DOHH2 (cell line): Measurements from ENCODE around the gene CRTAC1.

Experiments
- H3F3A ChIP-seq: fragments of 200-600 bp; sonication (generic), shearing (Covaris generic); 2 replicates; pipeline ENCODE4 v1.6.0; 2016; ENCODE audit warnings: antibody characterized with exemption, mild to moderate bottlenecking; ENCODE audit not compliant: control insufficient read depth, insufficient read depth
- H3K27ac ChIP-seq: fragments of 200-600 bp; sonication (generic); 2 replicates; pipeline ENCODE4 v1.5.1; 2014; ENCODE audit warnings: low read depth, mild to moderate bottlenecking, low read length, moderate library complexity
- H3K27me3 ChIP-seq: fragments of 200-600 bp; sonication (generic); 2 replicates; pipeline ENCODE4 v1.6.1; 2014; ENCODE audit warnings: mild to moderate bottlenecking, low read length, mixed read lengths; ENCODE audit not compliant: control insufficient read depth
- H3K36me3 ChIP-seq: fragments of 200-600 bp; sonication (generic); 2 replicates; pipeline ENCODE4 v1.6.1; 2014; ENCODE audit warnings: mild to moderate bottlenecking, low read length, moderate library complexity, mixed read lengths; ENCODE audit not compliant: control insufficient read depth
- H3K4me1 ChIP-seq: fragments of 200-600 bp; sonication (generic); 2 replicates; pipeline ENCODE4 v1.6.1; 2014; ENCODE audit warnings: mild to moderate bottlenecking, low read length, mixed read lengths; ENCODE audit not compliant: control insufficient read depth
- H3K4me2 ChIP-seq: fragments of 200-600 bp; sonication (generic); 2 replicates; pipeline ENCODE4 v1.6.0; 2014; ENCODE audit warnings: mild to moderate bottlenecking, low read length, moderate library complexity
- H3K4me3 ChIP-seq: fragments of 200-600 bp; sonication (generic); 2 replicates; pipeline ENCODE4 v1.5.1; 2014; ENCODE audit warnings: mild to moderate bottlenecking, low read length, mixed read lengths
- H3K79me2 ChIP-seq: fragments of 200-600 bp; sonication (generic); 2 replicates; pipeline ENCODE4 v1.6.1; 2014; ENCODE audit warnings: mild to moderate bottlenecking, low read length, mixed read lengths; ENCODE audit not compliant: control insufficient read depth
- H3K9me2 ChIP-seq: fragments of 200-600 bp; sonication (generic); replicated peaks from 2 replicates; pipeline ENCODE4 v1.6.1; 2014; ENCODE audit warnings: mild to moderate bottlenecking, low read length, mixed read lengths; ENCODE audit not compliant: control insufficient read depth
- H3K9me3 ChIP-seq: fragments of 200-600 bp; sonication (generic); 2 replicates; pipeline ENCODE4 v1.6.1; 2014; ENCODE audit warnings: antibody characterized with exemption, low read length, mixed read lengths; ENCODE audit not compliant: control insufficient read depth, insufficient read depth
- H4K20me1 ChIP-seq: fragments of 200-600 bp; sonication (generic); 2 replicates; pipeline ENCODE4 v1.6.0; 2014; ENCODE audit warnings: low read depth, mild to moderate bottlenecking, antibody characterized with exemption, low read length, moderate library complexity; ENCODE audit not compliant: control insufficient read depth, insufficient read depth
- EZH2phosphoT487 ChIP-seq: fragments of 200-600 bp; sonication (generic); IDR thresholded peaks from 2 replicates; pipeline ENCODE4 v1.6.1; 2017; ENCODE audit warnings: borderline replicate concordance, mild to moderate bottlenecking, antibody characterized with exemption, low read length, moderate library complexity, mixed read lengths
- TF ChIP-seq, protein P1 (sequence below): fragments of 200-600 bp; sonication (generic); IDR thresholded peaks from one replicate; pipeline ENCODE4 v1.5.1; 2014; ENCODE audit warnings: antibody characterized with exemption, mild to moderate bottlenecking, low read depth, low read length; ENCODE audit not compliant: poor library complexity, severe bottlenecking

CRTAC1 gene

DNA sequence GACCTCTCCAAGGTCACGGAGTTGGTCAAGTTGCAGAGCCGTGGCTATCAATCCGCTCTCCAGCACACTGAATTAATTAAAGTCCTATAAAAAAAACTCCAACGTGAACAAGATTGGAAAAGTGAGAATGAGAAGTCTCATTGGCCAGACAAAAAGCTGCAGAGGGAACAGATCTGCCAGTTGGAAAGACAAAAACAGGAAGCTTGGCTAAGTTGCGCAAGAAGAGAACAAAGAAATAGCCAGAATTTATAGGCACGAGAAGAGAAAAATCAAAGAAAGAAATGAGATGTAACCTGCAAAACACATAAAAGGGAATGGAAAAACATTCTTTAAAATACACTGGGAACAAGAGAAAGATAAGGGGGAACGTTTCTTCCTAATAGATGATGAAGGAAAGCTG lies 45.7 kb upstream of the CRTAC1 start:
- Histone ChIP-seq H4K20me1 (no peaks in the 10 kb centered on the region), H3K36me3 (no peaks in the 10 kb centered on the region), H3K4me2 (no peak overlapping the region)

DNA sequence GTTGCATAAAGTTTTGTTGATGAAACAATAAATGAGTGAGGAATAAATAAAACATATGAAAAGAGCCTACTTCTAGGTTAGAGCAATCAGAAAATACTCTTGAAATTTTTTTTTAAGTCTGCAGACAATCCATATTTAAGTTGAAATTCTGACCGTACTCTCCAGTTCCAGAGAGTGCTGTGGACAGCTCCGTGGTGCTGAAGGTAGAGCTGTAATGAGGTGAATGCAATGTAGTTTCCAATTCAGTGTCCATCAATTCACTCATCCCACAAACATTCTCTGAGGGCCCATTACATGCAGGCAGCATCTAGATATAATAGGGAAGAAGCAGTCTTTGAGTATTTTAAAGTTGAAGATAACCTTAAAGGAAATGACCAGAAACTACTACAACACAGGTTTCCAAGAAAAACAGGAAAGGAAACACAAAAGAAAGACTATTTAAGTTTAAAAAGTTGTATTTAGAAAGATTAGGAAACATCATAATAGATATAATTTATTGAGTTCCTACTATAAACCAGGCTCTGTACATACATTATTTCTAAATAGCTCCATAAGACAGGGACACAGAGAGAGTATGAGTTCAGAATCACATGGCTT lies 44.0 kb upstream of the CRTAC1 start:
- Histone ChIP-seq H3K9me2 (no peaks in the 10 kb centered on the region), H3K4me3 (no peak overlapping the region), H4K20me1 (no peaks in the 10 kb centered on the region), H3K79me2 (no peaks in the 10 kb centered on the region), H3K27me3 (peaks cover 4% of the 10 kb centered on the region), H3F3A (no peaks in the 10 kb centered on the region), H3K27ac (no peak overlapping the region), H3K4me1 (no peaks in the 10 kb centered on the region), H3K9me3 (no peaks in the 10 kb centered on the region), H3K36me3 (no peaks in the 10 kb centered on the region), H3K4me2 (no peak overlapping the region)
- no peak for TF ChIP-seq EZH2phosphoT487
- TF ChIP-seq, protein P1, sequence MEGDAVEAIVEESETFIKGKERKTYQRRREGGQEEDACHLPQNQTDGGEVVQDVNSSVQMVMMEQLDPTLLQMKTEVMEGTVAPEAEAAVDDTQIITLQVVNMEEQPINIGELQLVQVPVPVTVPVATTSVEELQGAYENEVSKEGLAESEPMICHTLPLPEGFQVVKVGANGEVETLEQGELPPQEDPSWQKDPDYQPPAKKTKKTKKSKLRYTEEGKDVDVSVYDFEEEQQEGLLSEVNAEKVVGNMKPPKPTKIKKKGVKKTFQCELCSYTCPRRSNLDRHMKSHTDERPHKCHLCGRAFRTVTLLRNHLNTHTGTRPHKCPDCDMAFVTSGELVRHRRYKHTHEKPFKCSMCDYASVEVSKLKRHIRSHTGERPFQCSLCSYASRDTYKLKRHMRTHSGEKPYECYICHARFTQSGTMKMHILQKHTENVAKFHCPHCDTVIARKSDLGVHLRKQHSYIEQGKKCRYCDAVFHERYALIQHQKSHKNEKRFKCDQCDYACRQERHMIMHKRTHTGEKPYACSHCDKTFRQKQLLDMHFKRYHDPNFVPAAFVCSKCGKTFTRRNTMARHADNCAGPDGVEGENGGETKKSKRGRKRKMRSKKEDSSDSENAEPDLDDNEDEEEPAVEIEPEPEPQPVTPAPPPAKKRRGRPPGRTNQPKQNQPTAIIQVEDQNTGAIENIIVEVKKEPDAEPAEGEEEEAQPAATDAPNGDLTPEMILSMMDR: no peak

More for the DNA sequence above, 45.7 kb upstream of the CRTAC1 start:
- no peak overlapping the region for H3K4me3 ChIP-seq
- no peaks in the 10 kb centered on the region for H3K79me2 ChIP-seq
- H3K9me3 ChIP-seq: no peaks in the 10 kb centered on the region
- no peaks in the 10 kb centered on the region for H3F3A ChIP-seq
- H3K9me2 ChIP-seq: no peaks in the 10 kb centered on the region
- TF ChIP-seq, protein P1: no peak
- TF ChIP-seq EZH2phosphoT487: no peak
- H3K27ac ChIP-seq: no peak overlapping the region
- no peaks in the 10 kb centered on the region for H3K4me1 ChIP-seq
- H3K27me3 ChIP-seq: peaks cover 4% of the 10 kb centered on the region; the same call in 1 of the 2 replicates

DNA sequence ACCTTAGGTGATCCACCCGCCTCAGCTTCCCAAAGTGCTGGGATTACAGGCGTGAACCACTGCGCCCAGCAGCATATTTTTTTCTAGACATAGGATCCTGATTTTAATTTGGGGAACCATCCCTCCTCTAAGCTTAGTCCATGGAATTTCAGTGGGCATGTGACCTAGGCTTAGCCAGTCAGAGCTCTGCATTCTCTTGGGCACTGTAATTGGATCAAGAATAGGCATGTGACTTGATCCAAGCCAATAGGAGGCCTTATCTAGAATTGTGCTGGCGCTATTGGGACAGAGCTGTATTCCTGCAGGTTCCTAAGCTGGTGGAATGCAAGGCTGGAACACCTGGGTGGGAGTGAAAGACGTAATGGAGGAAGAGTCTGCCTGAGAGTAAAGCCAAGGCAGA lies 36.7 kb upstream of the CRTAC1 start:
- Histone ChIP-seq H3K36me3 (no peaks in the 10 kb centered on the region), H3K27me3 (peaks cover 15% of the 10 kb centered on the region), H3K4me3 (no peak overlapping the region), H3K9me3 (no peaks in the 10 kb centered on the region), H3K4me2 (no peak overlapping the region), H3K27ac (no peak overlapping the region), H4K20me1 (no peaks in the 10 kb centered on the region), H3K9me2 (no peaks in the 10 kb centered on the region), H3K4me1 (no peaks in the 10 kb centered on the region), H3K79me2 (no peaks in the 10 kb centered on the region), H3F3A (no peaks in the 10 kb centered on the region)
- TF ChIP-seq EZH2phosphoT487: no peak
- TF ChIP-seq, protein P1: no peak
